HepG2 (cell line): Measurements from ENCODE around the gene SDC4. TPM values are rescaled to one million over a fixed set of nuclear protein-coding genes. Genes with fewer than 3 reads are reported as not detected.

Experiments
- ARNT2 ChIP-seq: sonication (generic); formaldehyde crosslinking; IDR thresholded peaks from 2 replicates; pipeline ENCODE4 v1.8.0; 2022; ENCODE audit warnings: mild to moderate bottlenecking, low read depth, missing genetic modification reagents, moderate library complexity
- CBX1 ChIP-seq: IDR thresholded peaks from one replicate; pipeline ENCODE4 v1.6.1; 2016; ENCODE audit warnings: antibody characterized with exemption, low read depth
- ETV6 ChIP-seq: sonication (generic); formaldehyde crosslinking; conservative IDR thresholded peaks from 2 replicates; pipeline ENCODE4 v1.4.0; 2020; ENCODE audit warnings: missing genetic modification reagents
- FOXM1 ChIP-seq: sonication (generic); formaldehyde crosslinking; IDR thresholded peaks from 2 replicates; pipeline ENCODE4 v1.5.0; 2020; ENCODE audit warnings: missing genetic modification reagents
- HOXA3 ChIP-seq: sonication (generic); formaldehyde crosslinking; IDR thresholded peaks from 2 replicates; pipeline ENCODE4 v1.5.0; 2020; ENCODE audit warnings: missing genetic modification reagents
- MIER3 ChIP-seq: IDR thresholded peaks from 2 replicates; pipeline ENCODE4 v1.6.1; 2016; ENCODE audit warnings: missing compliant biosample characterization, borderline replicate concordance
- MIXL1 ChIP-seq: IDR thresholded peaks from 2 replicates; pipeline ENCODE4 v1.6.1; 2016
- TEAD2 ChIP-seq: sonication (generic); formaldehyde crosslinking; IDR thresholded peaks from 2 replicates; pipeline ENCODE4 v1.9.0; 2021; ENCODE audit warnings: missing genetic modification reagents
- ZNF343 ChIP-seq: sonication (generic); formaldehyde crosslinking; IDR thresholded peaks from 2 replicates; pipeline ENCODE4 v1.4.0; 2020; ENCODE audit warnings: mild to moderate bottlenecking, missing genetic modification reagents
- ZNF484 ChIP-seq: sonication (generic); formaldehyde crosslinking; IDR thresholded peaks from 2 replicates; pipeline ENCODE4 v1.5.1; 2020; ENCODE audit warnings: mild to moderate bottlenecking, low read depth, missing genetic modification reagents, borderline replicate concordance
- polyA plus RNA-seq, 8 experiments: library from polyadenylated mRNA; depleted of rRNA in 3 of 8; stranded (reverse) in 7 of 8; unstranded in 1 of 8; fragments of >200 nt; fragmentation: Illumina TruSeq in 4 of 8; extraction: Trizol in 4 of 8; gene quantifications; 2 replicates each; pipeline versions ENCODE4 v1.2.1 to v1.2.3, GENCODE V29; 2011 to 2016; ENCODE audit warnings: low read depth in 4 of 8, missing spikeins in 1 of 8, mixed read lengths in 1 of 8; ENCODE audit not compliant: insufficient read depth in 1 of 8
- total RNA-seq, 5 experiments: library from RNA; depleted of rRNA; stranded (reverse); fragments of >200 nt; fragmentation: Illumina TruSeq; extraction: Trizol; gene quantifications; 2 replicates each; pipeline ENCODE4 v1.2.3, GENCODE V29; 2016; ENCODE audit warnings: low read depth in 1 of 5
- TF ChIP-seq, protein P1 (sequence below): sonication (generic); formaldehyde crosslinking; IDR thresholded peaks from 2 replicates; pipeline ENCODE4 v1.8.1; 2023; ENCODE audit warnings: mild to moderate bottlenecking, missing genetic modification reagents
- TF ChIP-seq, protein P2 (sequence below), 2 experiments: IDR thresholded peaks; 2 replicates each; pipeline ENCODE4 v1.6.1; 2011 to 2012; ENCODE audit warnings: low read length in 2 of 2, borderline replicate concordance in 1 of 2, low read depth in 1 of 2, mild to moderate bottlenecking in 1 of 2, moderate library complexity in 1 of 2
- TF ChIP-seq, protein P3 (sequence below): sonication (generic); formaldehyde crosslinking; IDR thresholded peaks from 2 replicates; pipeline ENCODE4; 2020; ENCODE audit warnings: missing genetic modification reagents, mild to moderate bottlenecking, borderline replicate concordance
- TF ChIP-seq, protein P4 (sequence below): sonication (generic); formaldehyde crosslinking; IDR thresholded peaks from 2 replicates; pipeline ENCODE4 v1.4.0; 2020; ENCODE audit warnings: missing genetic modification reagents, borderline replicate concordance

Gene SDC4
- total and polyA plus RNA-seq, 2 of the 13 experiments (the other 11 are each of a cell fraction or from before 2014, with no cell fraction given) = 49.0 to 65.1 TPM

DNA sequence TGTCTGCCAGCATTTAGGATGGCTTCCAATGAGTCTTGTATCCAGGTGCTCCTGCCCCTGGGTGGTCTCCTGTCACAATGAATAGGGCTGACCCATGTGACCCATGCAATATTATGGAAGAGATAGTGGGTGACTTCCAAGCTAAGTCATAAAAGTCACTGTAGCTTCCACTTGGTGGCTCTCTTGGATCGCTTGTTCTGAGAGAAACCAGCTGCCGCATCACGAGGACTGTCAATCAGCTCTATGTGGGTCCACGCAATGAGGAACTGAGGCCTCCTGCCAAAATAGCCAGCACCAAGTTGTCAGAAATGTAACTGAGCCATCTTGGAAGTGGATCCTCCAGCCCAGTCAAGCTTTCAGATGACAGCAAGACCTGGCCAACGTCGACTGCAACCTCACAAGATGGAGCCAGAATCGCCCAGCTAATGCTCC lies 25.3 kb downstream of the SDC4 start (continued):
- TF ChIP-seq, protein P1, sequence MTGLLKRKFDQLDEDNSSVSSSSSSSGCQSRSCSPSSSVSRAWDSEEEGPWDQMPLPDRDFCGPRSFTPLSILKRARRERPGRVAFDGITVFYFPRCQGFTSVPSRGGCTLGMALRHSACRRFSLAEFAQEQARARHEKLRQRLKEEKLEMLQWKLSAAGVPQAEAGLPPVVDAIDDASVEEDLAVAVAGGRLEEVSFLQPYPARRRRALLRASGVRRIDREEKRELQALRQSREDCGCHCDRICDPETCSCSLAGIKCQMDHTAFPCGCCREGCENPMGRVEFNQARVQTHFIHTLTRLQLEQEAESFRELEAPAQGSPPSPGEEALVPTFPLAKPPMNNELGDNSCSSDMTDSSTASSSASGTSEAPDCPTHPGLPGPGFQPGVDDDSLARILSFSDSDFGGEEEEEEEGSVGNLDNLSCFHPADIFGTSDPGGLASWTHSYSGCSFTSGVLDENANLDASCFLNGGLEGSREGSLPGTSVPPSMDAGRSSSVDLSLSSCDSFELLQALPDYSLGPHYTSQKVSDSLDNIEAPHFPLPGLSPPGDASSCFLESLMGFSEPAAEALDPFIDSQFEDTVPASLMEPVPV (CRISPR knock-in tag) = 0 out of 2 replicates have a peak, but pooled peaks have one; percentile 41
- TF ChIP-seq, protein P2, sequence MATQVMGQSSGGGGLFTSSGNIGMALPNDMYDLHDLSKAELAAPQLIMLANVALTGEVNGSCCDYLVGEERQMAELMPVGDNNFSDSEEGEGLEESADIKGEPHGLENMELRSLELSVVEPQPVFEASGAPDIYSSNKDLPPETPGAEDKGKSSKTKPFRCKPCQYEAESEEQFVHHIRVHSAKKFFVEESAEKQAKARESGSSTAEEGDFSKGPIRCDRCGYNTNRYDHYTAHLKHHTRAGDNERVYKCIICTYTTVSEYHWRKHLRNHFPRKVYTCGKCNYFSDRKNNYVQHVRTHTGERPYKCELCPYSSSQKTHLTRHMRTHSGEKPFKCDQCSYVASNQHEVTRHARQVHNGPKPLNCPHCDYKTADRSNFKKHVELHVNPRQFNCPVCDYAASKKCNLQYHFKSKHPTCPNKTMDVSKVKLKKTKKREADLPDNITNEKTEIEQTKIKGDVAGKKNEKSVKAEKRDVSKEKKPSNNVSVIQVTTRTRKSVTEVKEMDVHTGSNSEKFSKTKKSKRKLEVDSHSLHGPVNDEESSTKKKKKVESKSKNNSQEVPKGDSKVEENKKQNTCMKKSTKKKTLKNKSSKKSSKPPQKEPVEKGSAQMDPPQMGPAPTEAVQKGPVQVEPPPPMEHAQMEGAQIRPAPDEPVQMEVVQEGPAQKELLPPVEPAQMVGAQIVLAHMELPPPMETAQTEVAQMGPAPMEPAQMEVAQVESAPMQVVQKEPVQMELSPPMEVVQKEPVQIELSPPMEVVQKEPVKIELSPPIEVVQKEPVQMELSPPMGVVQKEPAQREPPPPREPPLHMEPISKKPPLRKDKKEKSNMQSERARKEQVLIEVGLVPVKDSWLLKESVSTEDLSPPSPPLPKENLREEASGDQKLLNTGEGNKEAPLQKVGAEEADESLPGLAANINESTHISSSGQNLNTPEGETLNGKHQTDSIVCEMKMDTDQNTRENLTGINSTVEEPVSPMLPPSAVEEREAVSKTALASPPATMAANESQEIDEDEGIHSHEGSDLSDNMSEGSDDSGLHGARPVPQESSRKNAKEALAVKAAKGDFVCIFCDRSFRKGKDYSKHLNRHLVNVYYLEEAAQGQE (IDR thresholded peaks at IDR 0.05; ENCODE audit: borderline replicate concordance in 1 of 2, low read depth in 1 of 2, low read length in 2 of 2) = no peak
- TF ChIP-seq, protein P3, sequence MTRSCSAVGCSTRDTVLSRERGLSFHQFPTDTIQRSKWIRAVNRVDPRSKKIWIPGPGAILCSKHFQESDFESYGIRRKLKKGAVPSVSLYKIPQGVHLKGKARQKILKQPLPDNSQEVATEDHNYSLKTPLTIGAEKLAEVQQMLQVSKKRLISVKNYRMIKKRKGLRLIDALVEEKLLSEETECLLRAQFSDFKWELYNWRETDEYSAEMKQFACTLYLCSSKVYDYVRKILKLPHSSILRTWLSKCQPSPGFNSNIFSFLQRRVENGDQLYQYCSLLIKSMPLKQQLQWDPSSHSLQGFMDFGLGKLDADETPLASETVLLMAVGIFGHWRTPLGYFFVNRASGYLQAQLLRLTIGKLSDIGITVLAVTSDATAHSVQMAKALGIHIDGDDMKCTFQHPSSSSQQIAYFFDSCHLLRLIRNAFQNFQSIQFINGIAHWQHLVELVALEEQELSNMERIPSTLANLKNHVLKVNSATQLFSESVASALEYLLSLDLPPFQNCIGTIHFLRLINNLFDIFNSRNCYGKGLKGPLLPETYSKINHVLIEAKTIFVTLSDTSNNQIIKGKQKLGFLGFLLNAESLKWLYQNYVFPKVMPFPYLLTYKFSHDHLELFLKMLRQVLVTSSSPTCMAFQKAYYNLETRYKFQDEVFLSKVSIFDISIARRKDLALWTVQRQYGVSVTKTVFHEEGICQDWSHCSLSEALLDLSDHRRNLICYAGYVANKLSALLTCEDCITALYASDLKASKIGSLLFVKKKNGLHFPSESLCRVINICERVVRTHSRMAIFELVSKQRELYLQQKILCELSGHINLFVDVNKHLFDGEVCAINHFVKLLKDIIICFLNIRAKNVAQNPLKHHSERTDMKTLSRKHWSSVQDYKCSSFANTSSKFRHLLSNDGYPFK (CRISPR knock-in tag) = no peak
- 0 out of 2 replicates have a peak, but pooled peaks have one; percentile 72 for TF ChIP-seq ETV6 (CRISPR knock-in tag)
- no peak for TF ChIP-seq TEAD2 (CRISPR knock-in tag)
- no peak for TF ChIP-seq ZNF484 (CRISPR knock-in tag)
- TF ChIP-seq HOXA3 (CRISPR knock-in tag) = peak; percentile 59; the same call in 1 of the 2 replicates
- 0 out of 2 replicates have a peak, but pooled peaks have one; percentile 59 for TF ChIP-seq ARNT2 (CRISPR knock-in tag)
- TF ChIP-seq, protein P4, sequence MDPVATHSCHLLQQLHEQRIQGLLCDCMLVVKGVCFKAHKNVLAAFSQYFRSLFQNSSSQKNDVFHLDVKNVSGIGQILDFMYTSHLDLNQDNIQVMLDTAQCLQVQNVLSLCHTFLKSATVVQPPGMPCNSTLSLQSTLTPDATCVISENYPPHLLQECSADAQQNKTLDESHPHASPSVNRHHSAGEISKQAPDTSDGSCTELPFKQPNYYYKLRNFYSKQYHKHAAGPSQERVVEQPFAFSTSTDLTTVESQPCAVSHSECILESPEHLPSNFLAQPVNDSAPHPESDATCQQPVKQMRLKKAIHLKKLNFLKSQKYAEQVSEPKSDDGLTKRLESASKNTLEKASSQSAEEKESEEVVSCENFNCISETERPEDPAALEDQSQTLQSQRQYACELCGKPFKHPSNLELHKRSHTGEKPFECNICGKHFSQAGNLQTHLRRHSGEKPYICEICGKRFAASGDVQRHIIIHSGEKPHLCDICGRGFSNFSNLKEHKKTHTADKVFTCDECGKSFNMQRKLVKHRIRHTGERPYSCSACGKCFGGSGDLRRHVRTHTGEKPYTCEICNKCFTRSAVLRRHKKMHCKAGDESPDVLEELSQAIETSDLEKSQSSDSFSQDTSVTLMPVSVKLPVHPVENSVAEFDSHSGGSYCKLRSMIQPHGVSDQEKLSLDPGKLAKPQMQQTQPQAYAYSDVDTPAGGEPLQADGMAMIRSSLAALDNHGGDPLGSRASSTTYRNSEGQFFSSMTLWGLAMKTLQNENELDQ (CRISPR knock-in tag) = no peak
- no peak for TF ChIP-seq CBX1
- TF ChIP-seq FOXM1 (CRISPR knock-in tag) = no peak
- TF ChIP-seq MIXL1 (CRISPR knock-in tag) = peak; percentile 83; the same call in 1 of the 2 replicates
- TF ChIP-seq MIER3 (CRISPR knock-in tag) = 0 out of 2 replicates have a peak, but pooled peaks have one; percentile 53
- no peak for TF ChIP-seq ZNF343
